Measurements from ENCODE around the gene ROBO1.

DNA sequence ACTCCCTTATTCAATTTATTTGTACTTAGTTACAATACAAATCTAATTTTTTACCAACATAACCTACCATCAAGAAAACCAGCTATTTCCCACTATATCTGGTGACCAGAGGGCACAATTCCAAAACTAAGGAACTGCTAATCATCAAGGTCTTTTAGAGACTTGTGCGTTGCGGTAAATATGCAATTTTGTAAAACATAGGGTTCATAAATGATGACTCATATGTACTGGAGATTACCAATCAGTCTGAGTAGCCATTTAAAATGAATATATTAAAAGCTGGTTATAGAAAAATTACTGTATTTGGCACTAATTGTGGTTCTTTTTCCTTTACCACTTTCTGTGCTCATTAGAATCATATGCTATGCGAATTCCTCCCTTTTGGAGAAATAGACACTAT is 859.6 kb downstream of the ROBO1 start:
- TF ChIP-seq CTCF (IDR thresholded peaks at IDR 0.05; ENCODE audit: insufficient read depth, low read depth, low read length): no peak
- no peak for TF ChIP-seq EZH2 (IDR thresholded peaks at IDR 0.05; ENCODE audit: insufficient read depth, low read length)
